T-helper 9 cell (primary cell): ENCODE results near the gene GPR160.
A peak's percentile ranks its signal among the peaks of the same experiment; 100 is the strongest.
"Not testable (repeated sequence)": the region's sequence is repeated elsewhere in the genome, so short reads cannot be mapped to it uniquely, and the experiment has no call there.

Experiments used
- DNase-seq: peaks from one replicate; pipeline ENCODE4 v3.0.0-alpha.2; 2020
- total RNA-seq, 2 donors: gene quantifications; one replicate each; lab custom pipeline; 2026; lab: John Stamatoyannopoulos, UW

GPR160 gene
- 5.3 to 11.3 reads per million in 2 donors for total RNA-seq

GRCh38 chr3:170037463-170038433 is at the start of gene GPR160:
Gene GPR160 (plus strand): TSS chr3:170037995. CDS start chr3:170083973, 45,978 bp downstream.
- DNase-seq, result peak; percentile 71

GRCh38 chr3:169990431-169990830 is 47.4 kb upstream of the GPR160 start:
- no peak for DNase-seq

- DNase-seq, result no peak
Observed at GRCh38 chr3:169992156-169992555, 45.6 kb upstream of the GPR160 start.

- no peak for DNase-seq
Observed at GRCh38 chr3:169992781-169993180, 45.0 kb upstream of the GPR160 start.

GRCh38 chr3:169993761-169994160 is 44.0 kb upstream of the GPR160 start:
- DNase-seq, result no peak

GRCh38 chr3:169996063-169996462 is 41.7 kb upstream of the GPR160 start:
- no peak for DNase-seq

- DNase-seq, result no peak
Observed at GRCh38 chr3:169998668-169999131, 39.1 kb upstream of the GPR160 start.

GRCh38 chr3:169999433-169999832 is 38.4 kb upstream of the GPR160 start:
- DNase-seq, result no peak

GRCh38 chr3:170000051-170000450 is 37.7 kb upstream of the GPR160 start:
- DNase-seq, result no peak

GRCh38 chr3:170002231-170002630 is 35.6 kb upstream of the GPR160 start:
- DNase-seq, result no peak

- no peak for DNase-seq
Observed at GRCh38 chr3:170002879-170003278, 34.9 kb upstream of the GPR160 start.

GRCh38 chr3:170003881-170004356 is 33.9 kb upstream of the GPR160 start:
- DNase-seq, result no peak

- DNase-seq, result peak; percentile 7
Observed at GRCh38 chr3:170007031-170007663, 30.6 kb upstream of the GPR160 start.

GRCh38 chr3:170010498-170010897 is 27.3 kb upstream of the GPR160 start:
- no peak for DNase-seq

GRCh38 chr3:170012683-170013400 is 25.0 kb upstream of the GPR160 start:
- DNase-seq, result no peak

- no peak for DNase-seq
Observed at GRCh38 chr3:170016057-170016456, 21.7 kb upstream of the GPR160 start.

- not testable (repeated sequence) for DNase-seq
Observed at GRCh38 chr3:170019306-170019705, 18.5 kb upstream of the GPR160 start.

GRCh38 chr3:170021083-170021482 is 16.7 kb upstream of the GPR160 start:
- DNase-seq, result no peak

GRCh38 chr3:170022336-170022735 is 15.5 kb upstream of the GPR160 start:
- DNase-seq, result no peak

- no peak for DNase-seq
Observed at GRCh38 chr3:170023165-170023564, 14.6 kb upstream of the GPR160 start.

- no peak for DNase-seq
Observed at GRCh38 chr3:170024581-170024980, 13.2 kb upstream of the GPR160 start.

GRCh38 chr3:170027233-170028102 is 10.3 kb upstream of the GPR160 start:
- no peak for DNase-seq
